ENCODE data around the gene GAL.

DNA sequence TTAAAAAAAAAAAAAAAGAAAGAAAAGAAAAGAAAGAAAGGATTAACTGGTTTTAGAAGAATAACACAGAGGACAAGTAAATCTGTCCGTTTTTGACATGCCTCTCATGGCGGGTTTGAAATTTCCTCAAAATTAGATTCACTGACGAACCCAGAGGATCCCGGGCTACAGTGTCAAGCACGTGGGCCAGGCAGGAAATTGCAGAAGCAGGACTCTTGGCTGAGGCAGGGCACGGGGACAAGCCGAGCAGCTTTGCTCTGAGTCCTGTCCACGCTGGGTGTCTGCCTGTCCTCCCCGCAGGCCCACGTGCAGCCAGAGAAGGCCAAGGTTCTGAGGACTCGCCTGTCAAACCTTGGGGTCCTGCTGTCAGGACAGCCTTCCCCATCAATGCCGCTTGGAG is 24.7 kb downstream of the GAL start:
- TF ChIP-seq, protein P1, sequence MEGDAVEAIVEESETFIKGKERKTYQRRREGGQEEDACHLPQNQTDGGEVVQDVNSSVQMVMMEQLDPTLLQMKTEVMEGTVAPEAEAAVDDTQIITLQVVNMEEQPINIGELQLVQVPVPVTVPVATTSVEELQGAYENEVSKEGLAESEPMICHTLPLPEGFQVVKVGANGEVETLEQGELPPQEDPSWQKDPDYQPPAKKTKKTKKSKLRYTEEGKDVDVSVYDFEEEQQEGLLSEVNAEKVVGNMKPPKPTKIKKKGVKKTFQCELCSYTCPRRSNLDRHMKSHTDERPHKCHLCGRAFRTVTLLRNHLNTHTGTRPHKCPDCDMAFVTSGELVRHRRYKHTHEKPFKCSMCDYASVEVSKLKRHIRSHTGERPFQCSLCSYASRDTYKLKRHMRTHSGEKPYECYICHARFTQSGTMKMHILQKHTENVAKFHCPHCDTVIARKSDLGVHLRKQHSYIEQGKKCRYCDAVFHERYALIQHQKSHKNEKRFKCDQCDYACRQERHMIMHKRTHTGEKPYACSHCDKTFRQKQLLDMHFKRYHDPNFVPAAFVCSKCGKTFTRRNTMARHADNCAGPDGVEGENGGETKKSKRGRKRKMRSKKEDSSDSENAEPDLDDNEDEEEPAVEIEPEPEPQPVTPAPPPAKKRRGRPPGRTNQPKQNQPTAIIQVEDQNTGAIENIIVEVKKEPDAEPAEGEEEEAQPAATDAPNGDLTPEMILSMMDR (IDR thresholded peaks at IDR 0.05; ENCODE audit: control extremely low read depth in 1 of 3, insufficient read depth in 1 of 3, low read depth in 1 of 3, low read length in 3 of 3), result no peak
- TF ChIP-seq, protein P2, sequence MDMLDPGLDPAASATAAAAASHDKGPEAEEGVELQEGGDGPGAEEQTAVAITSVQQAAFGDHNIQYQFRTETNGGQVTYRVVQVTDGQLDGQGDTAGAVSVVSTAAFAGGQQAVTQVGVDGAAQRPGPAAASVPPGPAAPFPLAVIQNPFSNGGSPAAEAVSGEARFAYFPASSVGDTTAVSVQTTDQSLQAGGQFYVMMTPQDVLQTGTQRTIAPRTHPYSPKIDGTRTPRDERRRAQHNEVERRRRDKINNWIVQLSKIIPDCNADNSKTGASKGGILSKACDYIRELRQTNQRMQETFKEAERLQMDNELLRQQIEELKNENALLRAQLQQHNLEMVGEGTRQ (IDR thresholded peaks at IDR 0.05; ENCODE audit: low read length), result no peak
- no peak for TF ChIP-seq POLR2A (IDR thresholded peaks at IDR 0.05; ENCODE audit: control extremely low read depth in 1 of 2, low read depth in 2 of 2, low read length in 2 of 2)
- no peak for TF ChIP-seq JUN (IDR thresholded peaks at IDR 0.05; ENCODE audit: low read depth, low read length)
- no peak for TF ChIP-seq YY1 (IDR thresholded peaks at IDR 0.05; ENCODE audit: low read depth, low read length)
- TF ChIP-seq RBBP5 (IDR thresholded peaks at IDR 0.05; ENCODE audit: borderline replicate concordance, low read depth, low read length), result no peak
- TF ChIP-seq HDAC6 (IDR thresholded peaks at IDR 0.05; ENCODE audit: low read depth, low read length), result no peak
